OCI-LY3 (cell line): Measurements from ENCODE around the gene LGALS7B.
"Not testable (repeated sequence)": the region's sequence is repeated elsewhere in the genome, so short reads cannot be mapped to it uniquely, and the experiment has no call there.

Experiments used
- H2AFZ ChIP-seq: fragments of 200-600, 300-600 bp; shearing (Covaris generic); 2 replicates; pipeline ENCODE4 v1.6.0; 2014; ENCODE audit warnings: antibody characterized with exemption, low read depth, low read length
- H3K27ac ChIP-seq: fragments of 200-600, 300-600 bp; sonication (generic); 2 replicates; pipeline ENCODE4 v1.5.1; 2014; ENCODE audit warnings: mild to moderate bottlenecking, low read length, moderate library complexity, mixed read lengths
- H3K27me3 ChIP-seq: fragments of 200-600, 300-600 bp; sonication (generic); 2 replicates; pipeline ENCODE4 v1.6.1; 2014; ENCODE audit warnings: low read depth, low read length, mixed read lengths
- H3K36me3 ChIP-seq: fragments of 200-600, 300-600 bp; sonication (generic); replicated peaks from 2 replicates; pipeline ENCODE3; 2014; ENCODE audit warnings: low read depth, low read length, mixed read lengths
- H3K4me1 ChIP-seq: fragments of 300-600, 200-600 bp; sonication (generic); 2 replicates; pipeline ENCODE4 v1.6.1; 2014; ENCODE audit warnings: low read length, mixed read lengths
- H3K4me2 ChIP-seq: fragments of 200-600, 300-600 bp; sonication (generic); 2 replicates; pipeline ENCODE4 v1.6.1; 2014; ENCODE audit warnings: low read length, mixed read lengths
- H3K4me3 ChIP-seq: fragments of 300-600, 200-600 bp; sonication (generic); 2 replicates; pipeline ENCODE4 v1.5.1; 2014; ENCODE audit warnings: antibody characterized with exemption, mild to moderate bottlenecking, low read length, moderate library complexity
- H3K79me2 ChIP-seq: fragments of 300-600, 200-600 bp; shearing (Covaris generic); 2 replicates; pipeline ENCODE4 v1.6.1; 2014; ENCODE audit warnings: mild to moderate bottlenecking, low read length, mixed read lengths
- H3K9ac ChIP-seq: fragments of 300-600, 200-600 bp; shearing (Covaris generic); 2 replicates; pipeline ENCODE4 v1.6.0; 2014; ENCODE audit warnings: mild to moderate bottlenecking, low read length, moderate library complexity
- H3K9me3 ChIP-seq: fragments of 200-600, 300-600 bp; shearing (Covaris generic); 2 replicates; pipeline ENCODE4 v1.6.1; 2014; ENCODE audit warnings: low read length, mixed read lengths; ENCODE audit not compliant: insufficient read depth
- H4K20me1 ChIP-seq: fragments of 200-600, 300-600 bp; sonication (generic); 2 replicates; pipeline ENCODE4 v1.6.1; 2016; ENCODE audit warnings: low read length, mixed read lengths; ENCODE audit not compliant: insufficient read depth
- CTCF ChIP-seq: fragments of 200-600, 300-600 bp; sonication (generic); IDR thresholded peaks from 2 replicates; pipeline ENCODE4 v1.5.1; 2014; ENCODE audit warnings: antibody characterized with exemption, low read length, low read depth
- EZH2phosphoT487 ChIP-seq: fragments of 200-600 bp; shearing (Covaris generic); IDR thresholded peaks from 2 replicates; pipeline ENCODE4 v1.6.1; 2018; ENCODE audit warnings: antibody characterized with exemption, mixed run types, low read depth

The LGALS7B gene

GRCh38 chr19:38781058-38781457 is 7.9 kb upstream of the LGALS7B start:
- Histone ChIP-seq H3K79me2 (no peaks in the 10 kb centered on the region), H3K9ac (no peak overlapping the region), H2AFZ (no peak overlapping the region), H4K20me1 (no peaks in the 10 kb centered on the region), H3K4me1 (no peaks in the 10 kb centered on the region), H3K27me3 (peaks cover 20% of the 10 kb centered on the region), H3K4me2 (no peak overlapping the region), H3K36me3 (no peaks in the 10 kb centered on the region), H3K9me3 (no peaks in the 10 kb centered on the region), H3K4me3 (no peak overlapping the region), H3K27ac (no peak overlapping the region)
- TF ChIP-seq EZH2phosphoT487 (no peak), CTCF (no peak)

- not testable (repeated sequence) for H3K4me2 ChIP-seq, H2AFZ ChIP-seq, H3K4me1 ChIP-seq, H3K9ac ChIP-seq, H3K4me3 ChIP-seq, H3K36me3 ChIP-seq, H4K20me1 ChIP-seq, H3K27ac ChIP-seq, H3K79me2 ChIP-seq, H3K9me3 ChIP-seq
- peaks cover 20% of the 10 kb centered on the region for H3K27me3 ChIP-seq
These were observed 6.8 kb upstream of the LGALS7B start for GRCh38 chr19:38782212-38782611.

- H4K20me1 ChIP-seq: no peaks in the 10 kb centered on the region
- TF ChIP-seq CTCF: no peak
- TF ChIP-seq EZH2phosphoT487: no peak
- no peak overlapping the region for H3K4me3 ChIP-seq
- H2AFZ ChIP-seq: no peak overlapping the region
- no peaks in the 10 kb centered on the region for H3K36me3 ChIP-seq
- H3K27ac ChIP-seq: no peak overlapping the region
- no peaks in the 10 kb centered on the region for H3K4me1 ChIP-seq
- H3K4me2 ChIP-seq: no peak overlapping the region
- no peaks in the 10 kb centered on the region for H3K79me2 ChIP-seq
- H3K9ac ChIP-seq: no peak overlapping the region
- no peaks in the 10 kb centered on the region for H3K9me3 ChIP-seq
- H3K27me3 ChIP-seq: peaks cover 17% of the 10 kb centered on the region
These were observed 4.8 kb upstream of the LGALS7B start for GRCh38 chr19:38784224-38784623.

- H3K4me3 ChIP-seq: no peak overlapping the region
- no peak overlapping the region for H2AFZ ChIP-seq
- H3K9ac ChIP-seq: no peak overlapping the region
- H3K27me3 ChIP-seq: peaks cover 13% of the 10 kb centered on the region
- no peak overlapping the region for H3K4me2 ChIP-seq
- H3K36me3 ChIP-seq: no peaks in the 10 kb centered on the region
- H3K4me1 ChIP-seq: no peaks in the 10 kb centered on the region
- TF ChIP-seq EZH2phosphoT487 (no peak), CTCF (no peak)
- H3K79me2 ChIP-seq: no peaks in the 10 kb centered on the region
- H3K27ac ChIP-seq: no peak overlapping the region
- no peaks in the 10 kb centered on the region for H3K9me3 ChIP-seq
- no peaks in the 10 kb centered on the region for H4K20me1 ChIP-seq
These were observed 3.8 kb upstream of the LGALS7B start for GRCh38 chr19:38785187-38785699.

GRCh38 chr19:38786061-38786460 is 2.9 kb upstream of the LGALS7B start:
- not testable (repeated sequence) for H3K79me2 ChIP-seq, H4K20me1 ChIP-seq, H3K36me3 ChIP-seq, H3K4me3 ChIP-seq, H3K4me2 ChIP-seq, H3K9ac ChIP-seq, H3K27me3 ChIP-seq, H3K9me3 ChIP-seq, H2AFZ ChIP-seq, H3K27ac ChIP-seq, H3K4me1 ChIP-seq
